ENCODE data around the gene PTPRB. TPM values are rescaled to one million over a fixed set of nuclear protein-coding genes. Genes with fewer than 3 reads are reported as not detected.

Gene PTPRB
- total RNA-seq, 2 experiments from 2014 or later: not detected

DNA sequence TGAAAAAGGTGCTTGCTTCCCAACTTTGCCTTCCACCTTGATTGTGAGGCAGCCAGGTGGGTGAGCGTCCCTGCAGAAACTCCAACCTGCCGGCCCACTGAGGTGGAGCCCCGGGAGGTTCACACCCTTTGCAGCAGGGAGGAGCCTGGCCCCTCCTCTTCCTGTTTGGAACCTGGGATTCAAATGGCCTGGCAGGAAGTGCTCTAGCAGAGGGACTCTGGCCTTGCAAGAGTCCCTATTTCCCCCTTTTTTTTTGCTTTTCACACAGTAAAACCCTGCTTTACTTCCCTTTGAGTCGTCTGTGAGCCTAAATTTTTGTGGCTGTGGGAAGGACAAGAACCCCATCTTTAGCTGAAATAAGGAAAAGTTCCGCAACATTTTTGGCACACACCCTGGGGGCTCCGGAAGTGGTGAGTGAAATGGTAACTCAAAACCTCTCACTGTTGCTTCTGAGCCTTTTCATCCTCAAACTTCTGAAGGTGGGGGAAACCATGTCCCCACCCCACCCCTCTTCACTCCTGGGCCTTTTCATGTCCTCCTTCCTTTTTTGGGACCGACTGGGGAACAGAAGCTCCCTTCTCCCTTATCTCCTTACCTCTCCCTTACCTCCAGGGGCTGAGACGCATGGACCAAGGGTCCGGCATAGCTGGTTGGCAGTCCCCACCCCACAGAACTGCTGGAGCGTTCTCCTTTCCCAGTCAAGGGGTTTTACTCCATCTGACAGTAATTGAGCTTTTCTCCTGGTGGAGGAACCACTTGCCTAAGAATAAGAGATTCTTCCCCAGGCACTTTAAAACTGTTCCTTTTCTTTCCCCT lies 169.1 kb downstream of the PTPRB start:
- H3K9me3 Mint-ChIP-seq: no peaks in the 10 kb centered on the region
- Histone ChIP-seq H3K36me3 (ENCODE audit: insufficient read depth, low read length) (no peaks in the 10 kb centered on the region), H3K9me3 (ENCODE audit: control insufficient read depth in 1 of 2, insufficient read depth in 1 of 2, low read length in 2 of 2) (peaks cover 9 to 12% of the 10 kb centered on the region in 2 experiments), H3K27me3 (ENCODE audit: control insufficient read depth in 1 of 2, insufficient read depth in 2 of 2, low read length in 2 of 2) (peaks cover 0 to 5% of the 10 kb centered on the region in 2 experiments), H3K4me3 (ENCODE audit: low read length) (no peak overlapping the region), H3K27ac (ENCODE audit: low read depth in 1 of 2, low read length in 2 of 2) (no peak overlapping the region), H3K4me1 (ENCODE audit: insufficient read depth, low read length) (no peaks in the 10 kb centered on the region)
- ChIA-PET POLR2A (no interaction called here), CTCF (no interaction called here)
- no peak overlapping the region for H3K4me3 Mint-ChIP-seq
- no peaks in the 10 kb centered on the region for H3K27me3 Mint-ChIP-seq
- H3K27ac Mint-ChIP-seq: no peak overlapping the region
- no peaks in the 10 kb centered on the region for H3K4me1 Mint-ChIP-seq (ENCODE audit: low read depth)
- ATAC-seq (ENCODE audit: poor library complexity) (no peak), DNase-seq (no peak)
- intact Hi-C loops (cut with DNase I, micrococcal nuclease): no loop called here
- no peaks in the 10 kb centered on the region for H3K36me3 Mint-ChIP-seq (ENCODE audit: low read depth)
- TF ChIP-seq, protein P1, sequence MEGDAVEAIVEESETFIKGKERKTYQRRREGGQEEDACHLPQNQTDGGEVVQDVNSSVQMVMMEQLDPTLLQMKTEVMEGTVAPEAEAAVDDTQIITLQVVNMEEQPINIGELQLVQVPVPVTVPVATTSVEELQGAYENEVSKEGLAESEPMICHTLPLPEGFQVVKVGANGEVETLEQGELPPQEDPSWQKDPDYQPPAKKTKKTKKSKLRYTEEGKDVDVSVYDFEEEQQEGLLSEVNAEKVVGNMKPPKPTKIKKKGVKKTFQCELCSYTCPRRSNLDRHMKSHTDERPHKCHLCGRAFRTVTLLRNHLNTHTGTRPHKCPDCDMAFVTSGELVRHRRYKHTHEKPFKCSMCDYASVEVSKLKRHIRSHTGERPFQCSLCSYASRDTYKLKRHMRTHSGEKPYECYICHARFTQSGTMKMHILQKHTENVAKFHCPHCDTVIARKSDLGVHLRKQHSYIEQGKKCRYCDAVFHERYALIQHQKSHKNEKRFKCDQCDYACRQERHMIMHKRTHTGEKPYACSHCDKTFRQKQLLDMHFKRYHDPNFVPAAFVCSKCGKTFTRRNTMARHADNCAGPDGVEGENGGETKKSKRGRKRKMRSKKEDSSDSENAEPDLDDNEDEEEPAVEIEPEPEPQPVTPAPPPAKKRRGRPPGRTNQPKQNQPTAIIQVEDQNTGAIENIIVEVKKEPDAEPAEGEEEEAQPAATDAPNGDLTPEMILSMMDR (IDR thresholded peaks at IDR 0.05): no peak

DNA sequence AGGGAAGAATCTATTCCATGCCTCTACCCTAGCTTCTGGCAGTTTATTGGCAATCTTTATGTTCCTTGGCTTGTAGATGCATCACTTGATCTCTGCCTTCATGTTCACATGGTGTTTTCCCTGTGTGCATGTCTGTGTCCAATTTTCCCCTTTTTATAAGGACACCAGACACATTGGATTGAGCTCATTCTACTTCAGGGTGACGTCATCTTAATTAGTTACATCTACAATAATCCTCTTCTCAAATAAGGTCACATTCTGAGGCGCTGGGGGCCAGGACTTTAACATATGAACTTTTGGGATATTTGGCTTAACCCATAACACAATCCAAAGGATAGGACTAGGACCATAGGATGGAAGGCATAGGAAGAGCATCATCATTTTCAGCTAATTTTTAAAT lies 169.8 kb downstream of the PTPRB start:
- ATAC-seq (ENCODE audit: poor library complexity): no peak
- Histone ChIP-seq H3K27ac (ENCODE audit: low read depth in 1 of 2, low read length in 2 of 2) (no peak overlapping the region), H3K4me3 (ENCODE audit: low read length) (no peak overlapping the region), H3K4me1 (ENCODE audit: insufficient read depth, low read length) (no peaks in the 10 kb centered on the region), H3K9me3 (ENCODE audit: control insufficient read depth in 1 of 2, insufficient read depth in 1 of 2, low read length in 2 of 2) (peaks cover 9 to 12% of the 10 kb centered on the region in 2 experiments), H3K27me3 (ENCODE audit: control insufficient read depth in 1 of 2, insufficient read depth in 2 of 2, low read length in 2 of 2) (peaks cover 0 to 5% of the 10 kb centered on the region in 2 experiments), H3K36me3 (ENCODE audit: insufficient read depth, low read length) (no peaks in the 10 kb centered on the region)
- TF ChIP-seq, protein P1 (IDR thresholded peaks at IDR 0.05): no peak
- no peaks in the 10 kb centered on the region for H3K36me3 Mint-ChIP-seq (ENCODE audit: low read depth)
- no peak for DNase-seq
- no peaks in the 10 kb centered on the region for H3K27me3 Mint-ChIP-seq
- intact Hi-C loops (cut with DNase I, micrococcal nuclease): no loop called here
- ChIA-PET POLR2A (no interaction called here), CTCF (no interaction called here)
- H3K9me3 Mint-ChIP-seq: no peaks in the 10 kb centered on the region
- no peak overlapping the region for H3K4me3 Mint-ChIP-seq
- no peak overlapping the region for H3K27ac Mint-ChIP-seq
- H3K4me1 Mint-ChIP-seq (ENCODE audit: low read depth): no peaks in the 10 kb centered on the region

DNA sequence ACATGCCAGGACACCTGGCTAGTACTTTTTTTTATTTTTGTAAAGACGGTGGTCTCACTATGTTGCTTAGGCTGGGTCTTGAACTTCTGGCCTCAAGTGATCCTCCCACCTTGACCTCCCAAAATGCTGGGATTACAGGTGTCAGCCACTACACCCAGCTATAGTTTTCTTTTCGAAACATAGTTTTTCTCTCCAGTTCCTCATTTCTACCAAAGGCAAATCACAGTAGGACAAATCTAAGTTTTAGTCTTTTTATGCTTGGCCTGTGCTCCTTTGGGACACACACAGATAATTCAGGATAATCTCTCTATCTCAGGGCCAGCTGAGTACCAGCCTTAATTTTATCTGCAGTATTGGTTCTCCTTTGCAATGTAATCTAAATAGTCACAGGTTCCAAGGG lies 170.5 kb downstream of the PTPRB start:
- H3K4me3 ChIP-seq (ENCODE audit: low read length): no peak overlapping the region
- no peaks in the 10 kb centered on the region for H3K36me3 Mint-ChIP-seq (ENCODE audit: low read depth)
- CTCF ChIA-PET: interaction anchor here (0.7 kb wide), 1 partner anchor 31 kb away, joined by 5 read pairs; no protein-coding TSS in a partner anchor
- H3K4me3 Mint-ChIP-seq: no peak overlapping the region
- no peaks in the 10 kb centered on the region for H3K4me1 Mint-ChIP-seq (ENCODE audit: low read depth)
- no peaks in the 10 kb centered on the region for H3K4me1 ChIP-seq (ENCODE audit: insufficient read depth, low read length)
- no peaks in the 10 kb centered on the region for H3K36me3 ChIP-seq (ENCODE audit: insufficient read depth, low read length)
- DNase-seq (no peak), ATAC-seq (ENCODE audit: poor library complexity) (no peak)
- intact Hi-C loops (cut with DNase I, micrococcal nuclease): no loop called here
- peaks cover 0 to 5% of the 10 kb centered on the region in 2 experiments for H3K27me3 ChIP-seq (ENCODE audit: control insufficient read depth in 1 of 2, insufficient read depth in 2 of 2, low read length in 2 of 2)
- no peaks in the 10 kb centered on the region for H3K9me3 Mint-ChIP-seq
- TF ChIP-seq, protein P1 (IDR thresholded peaks at IDR 0.05): no peak
- POLR2A ChIA-PET: no interaction called here
- no peaks in the 10 kb centered on the region for H3K27me3 Mint-ChIP-seq
- no peak overlapping the region for H3K27ac Mint-ChIP-seq
- peaks cover 9 to 12% of the 10 kb centered on the region in 2 experiments for H3K9me3 ChIP-seq (ENCODE audit: control insufficient read depth in 1 of 2, insufficient read depth in 1 of 2, low read length in 2 of 2)
- no peak overlapping the region for H3K27ac ChIP-seq (ENCODE audit: low read depth in 1 of 2, low read length in 2 of 2)
